ENCODE measurements around the gene PIANP. TPM values are rescaled to one million over a fixed set of nuclear protein-coding genes. Genes with fewer than 3 reads are reported as not detected.
"Not testable (repeated sequence)": the region's sequence is repeated elsewhere in the genome, so short reads cannot be mapped to it uniquely, and the experiment has no call there.

PIANP gene, protein sequence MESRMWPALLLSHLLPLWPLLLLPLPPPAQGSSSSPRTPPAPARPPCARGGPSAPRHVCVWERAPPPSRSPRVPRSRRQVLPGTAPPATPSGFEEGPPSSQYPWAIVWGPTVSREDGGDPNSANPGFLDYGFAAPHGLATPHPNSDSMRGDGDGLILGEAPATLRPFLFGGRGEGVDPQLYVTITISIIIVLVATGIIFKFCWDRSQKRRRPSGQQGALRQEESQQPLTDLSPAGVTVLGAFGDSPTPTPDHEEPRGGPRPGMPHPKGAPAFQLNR
- 6.3 TPM for polyA plus RNA-seq (2013, experiment 1 of 2; ENCODE audit: insufficient read length)
- polyA plus RNA-seq (2013, experiment 2 of 2; ENCODE audit: insufficient read length) = 6.7 TPM

DNA sequence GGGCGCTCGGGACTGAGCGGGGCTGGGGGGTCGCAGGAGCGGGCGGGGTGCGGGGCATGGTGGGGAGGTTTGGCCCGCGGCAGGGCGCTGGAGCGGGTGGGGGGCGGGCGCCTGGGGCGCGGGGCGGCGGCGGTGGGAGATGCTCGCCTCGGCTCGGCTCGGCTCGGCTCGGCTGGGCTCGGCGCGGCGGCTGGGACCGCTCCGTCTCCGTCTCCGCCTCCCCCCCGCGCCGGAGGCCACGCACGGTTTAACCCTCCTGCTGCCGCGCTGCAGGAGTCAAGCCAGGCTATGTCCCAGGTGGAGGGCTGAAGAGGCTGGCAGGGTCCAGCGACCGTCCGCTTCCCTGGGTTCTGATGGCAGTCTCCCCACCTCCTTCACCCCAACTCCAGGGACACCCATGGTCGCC lies at the start of gene PIANP:
TSS of gene PIANP (minus strand) at position 170 of the 406 bp plus-strand sequence. CDS start 2,754 bp downstream, outside the sequence.
- peak; percentile 43 for DNase-seq

- no peak for DNase-seq
Measured at GRCh38 chr12:6748761-6749160, 48.1 kb upstream of the PIANP start.

GRCh38 chr12:6747216-6747615 lies 46.6 kb upstream of the PIANP start:
- no peak for DNase-seq

- no peak for DNase-seq
Measured at GRCh38 chr12:6745741-6746525, 45.3 kb upstream of the PIANP start.

DNA sequence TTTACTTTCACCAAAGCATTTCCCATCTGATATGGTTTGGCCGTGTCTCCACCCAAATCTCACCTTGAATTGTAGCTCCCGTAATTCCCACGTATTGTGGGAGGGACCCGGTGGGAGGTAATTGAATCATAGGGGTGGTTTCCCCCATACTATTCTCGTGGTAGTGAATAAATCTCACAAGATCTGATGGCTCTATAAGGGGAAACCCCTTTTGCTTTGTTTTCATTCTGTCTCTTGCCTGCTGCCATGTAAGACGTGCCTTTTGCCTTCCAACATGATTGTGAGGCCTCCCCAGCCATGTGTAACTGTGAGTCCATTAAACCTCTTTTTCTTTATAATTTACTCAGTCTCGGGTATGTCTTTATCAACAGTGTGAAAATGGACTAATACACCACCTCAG lies 42.7 kb upstream of the PIANP start:
- not testable (repeated sequence) for DNase-seq

DNA sequence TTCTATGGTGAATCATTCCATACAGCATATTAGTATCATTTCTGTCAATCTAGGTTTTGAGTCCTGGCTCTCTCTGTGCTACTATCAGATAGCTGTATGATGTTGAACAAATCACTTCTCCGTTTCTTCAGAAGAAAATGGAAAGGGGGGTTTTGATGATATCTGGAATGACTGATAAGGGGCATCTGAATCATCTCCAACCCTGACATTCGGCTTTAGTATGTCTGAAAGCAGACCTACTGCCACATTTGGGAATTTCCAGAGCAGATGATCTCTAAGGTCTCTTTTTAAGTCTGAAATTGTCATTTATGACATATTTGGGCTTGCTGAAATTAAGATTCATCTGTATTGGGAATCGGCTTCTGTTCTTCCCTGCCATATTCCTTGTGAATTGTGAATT lies 42.2 kb upstream of the PIANP start:
- no peak for DNase-seq

GRCh38 chr12:6742080-6742479 lies 41.5 kb upstream of the PIANP start:
- not testable (repeated sequence) for DNase-seq

DNA sequence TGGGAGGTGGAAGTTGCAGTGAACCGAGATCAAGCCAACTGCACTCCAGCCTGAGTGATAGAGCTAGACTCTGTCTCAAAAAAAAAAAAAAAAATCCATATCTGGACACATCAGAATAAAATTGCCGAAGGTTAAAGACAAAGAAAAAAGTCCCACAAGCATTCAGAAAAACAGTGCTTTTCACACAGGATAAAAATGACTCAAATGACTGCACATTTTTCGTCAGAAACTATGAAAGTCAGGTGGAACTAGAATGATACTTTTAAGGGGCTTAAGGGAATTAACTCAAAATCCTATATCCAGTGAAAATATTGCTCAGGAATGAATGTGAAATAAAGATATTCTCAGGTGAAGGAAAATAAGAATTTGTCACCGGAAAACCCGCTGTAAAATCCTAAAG lies 36.1 kb upstream of the PIANP start:
- DNase-seq = no peak

GRCh38 chr12:6735448-6736191 lies 35.0 kb upstream of the PIANP start:
- peak; percentile 82 for DNase-seq

GRCh38 chr12:6734506-6735387 lies 34.1 kb upstream of the PIANP start:
- DNase-seq = no peak

DNA sequence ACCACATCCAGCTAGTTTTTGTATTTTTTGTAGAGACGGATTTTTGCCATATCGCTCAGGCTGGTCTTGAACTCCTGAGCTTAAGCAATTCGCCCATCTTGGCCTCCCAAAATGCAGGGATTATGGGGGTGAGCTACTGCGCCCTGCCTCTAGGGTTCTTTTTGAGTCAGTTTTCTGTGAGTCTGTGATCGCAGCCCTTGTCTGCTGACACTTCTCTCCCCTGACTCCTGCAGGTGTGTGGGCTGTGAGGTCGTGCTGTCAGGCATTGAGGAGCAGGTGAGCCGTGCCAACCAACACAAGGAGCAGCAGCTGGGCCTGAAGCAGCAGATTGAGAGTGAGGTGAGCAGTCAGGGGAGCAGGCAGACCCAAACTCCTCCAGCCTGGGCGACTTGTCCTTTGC lies 29.6 kb upstream of the PIANP start:
- no peak for DNase-seq

- no peak for DNase-seq
Measured at GRCh38 chr12:6729186-6729585, 28.6 kb upstream of the PIANP start.

DNA sequence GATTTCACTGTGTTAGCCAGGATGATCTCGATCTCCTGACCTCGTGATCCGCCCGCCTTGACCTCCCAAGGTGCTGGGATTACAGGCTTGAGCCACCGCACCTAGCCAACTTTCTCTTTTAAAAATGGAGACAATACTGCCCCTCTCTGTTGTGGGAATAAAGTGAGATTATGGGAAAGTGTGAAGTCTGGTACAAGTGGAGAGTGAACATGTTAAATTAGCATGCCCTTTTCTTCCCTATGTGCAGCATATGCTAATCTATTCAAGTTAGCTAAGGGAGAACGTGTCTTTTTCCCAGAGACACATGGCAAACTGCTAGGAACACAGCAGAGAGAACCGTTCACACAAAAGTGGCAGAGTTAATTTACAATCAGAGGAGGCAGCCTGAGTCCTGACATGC lies 24.7 kb upstream of the PIANP start:
- no peak for DNase-seq

DNA sequence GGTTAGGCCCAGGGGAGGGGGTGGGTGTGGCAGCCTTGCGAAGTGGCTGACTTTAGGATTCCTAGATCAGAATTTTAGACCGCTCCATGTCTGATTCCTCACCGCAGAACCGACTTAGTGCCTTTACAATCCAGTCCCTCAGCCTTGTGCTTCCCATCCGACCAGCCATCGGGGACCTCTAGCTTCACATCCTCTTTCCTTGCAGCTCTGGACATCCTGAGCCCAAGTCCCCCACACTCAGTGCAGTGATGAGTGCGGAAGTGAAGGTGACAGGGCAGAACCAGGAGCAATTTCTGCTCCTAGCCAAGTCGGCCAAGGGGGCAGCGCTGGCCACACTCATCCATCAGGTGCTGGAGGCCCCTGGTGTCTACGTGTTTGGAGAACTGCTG lies 23.8 kb upstream of the PIANP start:
- no peak for DNase-seq

GRCh38 chr12:6723607-6724408 lies 23.2 kb upstream of the PIANP start, which contains the start of gene COPS7A:
Gene COPS7A (plus strand): TSS chr12:6724046. CDS start chr12:6724657, 611 bp downstream.
- DNase-seq = peak; percentile 99

- no peak for DNase-seq
Measured at GRCh38 chr12:6722863-6723262, 22.2 kb upstream of the PIANP start.

DNA sequence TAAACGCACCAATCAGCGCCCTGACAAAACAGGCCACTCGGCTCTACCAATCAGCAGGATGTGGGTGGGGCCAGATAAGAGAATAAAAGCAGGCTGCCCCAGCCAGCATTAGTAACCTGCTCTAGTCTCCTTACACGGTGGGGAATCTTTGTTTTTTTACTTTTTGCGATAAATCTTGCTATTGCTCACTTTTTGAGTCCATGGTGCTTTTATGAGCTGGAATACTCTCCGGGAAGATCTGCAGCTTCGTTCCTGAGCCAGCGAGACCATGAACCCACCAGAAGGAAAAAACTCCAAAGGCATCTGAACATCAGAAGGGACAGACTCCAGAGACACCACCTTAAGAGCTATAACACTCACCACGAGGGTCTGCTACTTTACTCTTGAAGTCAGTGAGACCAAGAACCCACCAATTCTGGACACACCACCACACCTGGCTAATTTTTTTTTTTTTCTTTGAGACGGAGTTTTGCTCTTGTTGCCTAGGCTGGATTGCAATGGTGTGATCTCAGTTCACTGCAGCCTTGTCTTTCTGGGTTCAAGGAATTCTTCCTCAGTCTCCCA lies 16.3 kb upstream of the PIANP start:
- DNase-seq = no peak

DNA sequence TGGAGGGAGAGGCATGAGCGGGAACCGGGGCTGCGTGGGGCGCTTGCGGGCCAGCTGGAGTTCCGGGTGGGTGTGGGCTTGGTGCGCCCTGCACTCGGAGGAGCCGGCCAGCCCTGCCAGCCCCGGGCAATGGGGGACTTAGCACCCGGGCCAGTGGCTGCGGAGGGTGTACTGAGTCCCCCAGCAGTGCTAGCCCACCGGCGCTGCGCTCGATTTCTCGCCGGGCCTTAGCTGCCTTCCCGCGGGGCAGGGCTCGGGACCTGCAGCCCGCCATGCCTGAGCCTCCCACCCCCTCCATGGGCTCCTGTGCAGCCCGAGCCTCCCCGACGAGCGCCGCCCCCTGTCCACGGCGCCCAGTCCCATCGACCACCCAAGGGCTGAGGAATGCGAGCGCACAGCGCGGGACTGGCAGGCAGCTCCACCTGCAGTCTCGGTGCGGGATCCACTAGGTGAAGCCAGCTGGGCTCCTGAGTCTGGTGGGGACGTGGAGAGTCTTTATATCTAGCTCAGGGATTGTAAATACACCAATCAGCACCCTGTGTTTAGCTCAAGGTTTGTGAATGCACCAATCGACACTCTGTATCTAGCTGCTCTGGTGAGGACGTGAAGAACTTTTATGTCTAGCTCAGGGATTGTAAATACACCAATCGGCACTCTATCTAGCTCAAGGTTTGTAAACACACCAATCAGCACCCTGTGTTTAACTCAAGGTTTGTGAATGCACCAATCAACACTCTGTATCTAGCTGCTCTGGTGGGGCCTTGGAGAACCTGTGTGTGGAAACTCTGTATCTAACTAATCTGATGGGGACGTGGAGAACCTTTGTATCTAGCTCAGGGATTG lies 15.6 kb upstream of the PIANP start:
- DNase-seq = not testable (repeated sequence)

DNA sequence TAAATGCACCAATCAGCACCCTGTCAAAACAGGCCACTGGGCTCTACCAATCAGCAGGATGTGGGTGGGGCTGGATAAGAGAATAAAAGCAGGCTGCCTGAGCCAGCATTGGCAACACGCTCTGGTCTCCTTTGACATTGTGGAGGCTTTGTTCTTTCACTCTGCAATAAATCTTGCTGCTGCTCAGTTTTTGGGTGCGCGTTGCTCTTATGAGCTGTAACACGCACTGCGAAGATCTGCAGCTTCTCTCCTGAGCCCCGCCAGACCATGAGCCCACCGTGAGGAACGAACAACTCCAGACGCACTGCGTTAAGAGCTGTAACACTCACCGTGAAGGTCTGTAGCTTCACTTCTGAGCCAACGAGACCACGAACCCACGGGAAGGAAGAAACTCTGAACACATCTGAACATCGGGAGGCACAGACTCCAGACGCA lies 8.4 kb upstream of the PIANP start:
- no peak for DNase-seq

DNA sequence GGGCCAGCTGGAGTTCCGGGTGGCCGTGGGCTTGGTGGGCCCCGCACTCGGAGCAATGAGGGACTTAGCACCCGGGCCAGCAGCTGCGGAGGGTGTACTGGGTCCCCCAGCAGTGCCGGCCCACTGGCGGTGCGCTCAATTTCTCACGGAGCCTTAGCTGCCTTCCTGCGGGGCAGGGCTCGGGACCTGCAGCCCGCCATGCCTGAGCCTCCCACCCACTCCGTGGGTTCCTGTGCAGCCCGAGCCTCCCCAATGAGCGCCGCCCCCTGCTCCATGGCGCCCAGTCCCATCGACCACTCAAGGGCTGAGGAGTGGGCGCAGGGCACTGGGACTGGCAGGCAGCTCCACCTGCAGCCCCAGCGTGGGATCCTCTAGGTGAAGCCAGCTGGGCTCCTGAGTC lies 7.7 kb upstream of the PIANP start:
- DNase-seq = not testable (repeated sequence)

Measured in fibroblast of skin of back (primary cell).